ENCODE measurements around the gene CHEK1. TPM values are rescaled to one million over a fixed set of nuclear protein-coding genes. Genes with fewer than 3 reads are reported as not detected.
"Not testable (repeated sequence)": the region's sequence is repeated elsewhere in the genome, so short reads cannot be mapped to it uniquely, and the experiment has no call there.

Gene CHEK1
- total RNA-seq, result 9.4 TPM

GRCh38 chr11:125624756-125625213 is at the start of gene CHEK1:
CHEK1 (plus strand) TSS chr11:125625163; CDS start chr11:125626769, 1,606 bp downstream.
- H3K4me3 ChIP-seq (ENCODE audit: low read length in 3 of 3), result peak within 1 kb of the TSS; percentile 95 to 96 (median 95)
- H3K9ac ChIP-seq (ENCODE audit: low read depth in 1 of 3, low read length in 3 of 3), result peak within 1 kb of the TSS; percentile 91 to 95 (median 94)
- H3K36me3 ChIP-seq (ENCODE audit: control insufficient read depth in 3 of 3, insufficient read depth in 3 of 3, low read length in 3 of 3), result peaks cover 10 to 25% (median 19%) of the 10 kb centered on the region in 3 donors
- H3K4me1 ChIP-seq (ENCODE audit: control insufficient read depth in 3 of 3, insufficient read depth in 3 of 3, low read length in 3 of 3), result peaks cover 15 to 20% (median 17%) of the 10 kb centered on the region in 3 donors
- H3K27me3 ChIP-seq (ENCODE audit: control insufficient read depth in 3 of 3, insufficient read depth in 3 of 3, low read length in 3 of 3), result no peaks in the 10 kb centered on the region
- H3K9me3 ChIP-seq (ENCODE audit: control insufficient read depth in 3 of 3, low read length in 3 of 3), result no peaks in the 10 kb centered on the region
- H3K27ac ChIP-seq (ENCODE audit: low read depth, low read length), result peak within 1 kb of the TSS; percentile 89

GRCh38 chr11:125577181-125577580 is 47.8 kb upstream of the CHEK1 start:
- not testable (repeated sequence) for H3K4me1 ChIP-seq (ENCODE audit: control insufficient read depth in 3 of 3, insufficient read depth in 3 of 3, low read length in 3 of 3); H3K9me3 ChIP-seq (ENCODE audit: control insufficient read depth in 3 of 3, low read length in 3 of 3); H3K9ac ChIP-seq (ENCODE audit: low read depth in 1 of 3, low read length in 3 of 3); H3K4me3 ChIP-seq (ENCODE audit: low read length in 3 of 3); H3K27ac ChIP-seq (ENCODE audit: low read depth, low read length); H3K27me3 ChIP-seq (ENCODE audit: control insufficient read depth in 3 of 3, insufficient read depth in 3 of 3, low read length in 3 of 3)
- H3K36me3 ChIP-seq (ENCODE audit: control insufficient read depth in 3 of 3, insufficient read depth in 3 of 3, low read length in 3 of 3), result peaks cover 64 to 84% (median 69%) of the 10 kb centered on the region in 3 donors

- H3K9ac ChIP-seq (ENCODE audit: low read depth in 1 of 3, low read length in 3 of 3), result no peak overlapping the region
- no peak overlapping the region for H3K27ac ChIP-seq (ENCODE audit: low read depth, low read length)
- no peaks in the 10 kb centered on the region for H3K4me1 ChIP-seq (ENCODE audit: control insufficient read depth in 3 of 3, insufficient read depth in 3 of 3, low read length in 3 of 3)
- H3K4me3 ChIP-seq (ENCODE audit: low read length in 3 of 3), result no peak overlapping the region
- H3K27me3 ChIP-seq (ENCODE audit: control insufficient read depth in 3 of 3, insufficient read depth in 3 of 3, low read length in 3 of 3), result no peaks in the 10 kb centered on the region
- no peaks in the 10 kb centered on the region for H3K9me3 ChIP-seq (ENCODE audit: control insufficient read depth in 3 of 3, low read length in 3 of 3)
- H3K36me3 ChIP-seq (ENCODE audit: control insufficient read depth in 3 of 3, insufficient read depth in 3 of 3, low read length in 3 of 3), result peaks cover 70 to 86% (median 79%) of the 10 kb centered on the region in 3 donors
These were observed 46.2 kb upstream of the CHEK1 start for GRCh38 chr11:125578783-125579182.

- Histone ChIP-seq H3K27me3 (ENCODE audit: control insufficient read depth in 3 of 3, insufficient read depth in 3 of 3, low read length in 3 of 3) (no peaks in the 10 kb centered on the region), H3K9me3 (ENCODE audit: control insufficient read depth in 3 of 3, low read length in 3 of 3) (no peaks in the 10 kb centered on the region), H3K27ac (ENCODE audit: low read depth, low read length) (no peak overlapping the region), H3K36me3 (ENCODE audit: control insufficient read depth in 3 of 3, insufficient read depth in 3 of 3, low read length in 3 of 3) (peaks cover 64 to 85% (median 77%) of the 10 kb centered on the region in 3 donors), H3K9ac (ENCODE audit: low read depth in 1 of 3, low read length in 3 of 3) (no peak overlapping the region), H3K4me3 (ENCODE audit: low read length in 3 of 3) (no peak overlapping the region), H3K4me1 (ENCODE audit: control insufficient read depth in 3 of 3, insufficient read depth in 3 of 3, low read length in 3 of 3) (no peaks in the 10 kb centered on the region)
These were observed 45.2 kb upstream of the CHEK1 start for GRCh38 chr11:125579811-125580210.

- Histone ChIP-seq H3K4me1 (ENCODE audit: control insufficient read depth in 3 of 3, insufficient read depth in 3 of 3, low read length in 3 of 3) (no peaks in the 10 kb centered on the region), H3K9ac (ENCODE audit: low read depth in 1 of 3, low read length in 3 of 3) (no peak overlapping the region), H3K27ac (ENCODE audit: low read depth, low read length) (no peak overlapping the region), H3K4me3 (ENCODE audit: low read length in 3 of 3) (no peak overlapping the region), H3K27me3 (ENCODE audit: control insufficient read depth in 3 of 3, insufficient read depth in 3 of 3, low read length in 3 of 3) (no peaks in the 10 kb centered on the region), H3K36me3 (ENCODE audit: control insufficient read depth in 3 of 3, insufficient read depth in 3 of 3, low read length in 3 of 3) (peaks cover 35 to 50% (median 47%) of the 10 kb centered on the region in 3 donors), H3K9me3 (ENCODE audit: control insufficient read depth in 3 of 3, low read length in 3 of 3) (no peaks in the 10 kb centered on the region)
These were observed 41.5 kb upstream of the CHEK1 start for GRCh38 chr11:125583496-125583895.

GRCh38 chr11:125585487-125585886 is 39.5 kb upstream of the CHEK1 start:
- Histone ChIP-seq H3K27ac (ENCODE audit: low read depth, low read length) (no peak overlapping the region), H3K9me3 (ENCODE audit: control insufficient read depth in 3 of 3, low read length in 3 of 3) (no peaks in the 10 kb centered on the region), H3K36me3 (ENCODE audit: control insufficient read depth in 3 of 3, insufficient read depth in 3 of 3, low read length in 3 of 3) (peaks cover 22 to 34% (median 33%) of the 10 kb centered on the region in 3 donors), H3K4me1 (ENCODE audit: control insufficient read depth in 3 of 3, insufficient read depth in 3 of 3, low read length in 3 of 3) (no peaks in the 10 kb centered on the region), H3K27me3 (ENCODE audit: control insufficient read depth in 3 of 3, insufficient read depth in 3 of 3, low read length in 3 of 3) (no peaks in the 10 kb centered on the region), H3K9ac (ENCODE audit: low read depth in 1 of 3, low read length in 3 of 3) (no peak overlapping the region), H3K4me3 (ENCODE audit: low read length in 3 of 3) (no peak overlapping the region)

GRCh38 chr11:125586623-125587022 is 38.3 kb upstream of the CHEK1 start:
- Histone ChIP-seq H3K36me3 (ENCODE audit: control insufficient read depth in 3 of 3, insufficient read depth in 3 of 3, low read length in 3 of 3) (peaks cover 20 to 28% (median 26%) of the 10 kb centered on the region in 3 donors), H3K9me3 (ENCODE audit: control insufficient read depth in 3 of 3, low read length in 3 of 3) (no peaks in the 10 kb centered on the region), H3K9ac (ENCODE audit: low read depth in 1 of 3, low read length in 3 of 3) (no peak overlapping the region), H3K4me3 (ENCODE audit: low read length in 3 of 3) (no peak overlapping the region), H3K27me3 (ENCODE audit: control insufficient read depth in 3 of 3, insufficient read depth in 3 of 3, low read length in 3 of 3) (no peaks in the 10 kb centered on the region), H3K27ac (ENCODE audit: low read depth, low read length) (no peak overlapping the region), H3K4me1 (ENCODE audit: control insufficient read depth in 3 of 3, insufficient read depth in 3 of 3, low read length in 3 of 3) (peaks cover 3 to 5% (median 4%) of the 10 kb centered on the region in 3 donors)

- H3K4me1 ChIP-seq (ENCODE audit: control insufficient read depth in 3 of 3, insufficient read depth in 3 of 3, low read length in 3 of 3), result peaks cover 4 to 7% (median 6%) of the 10 kb centered on the region in 3 donors
- no peak overlapping the region for H3K27ac ChIP-seq (ENCODE audit: low read depth, low read length)
- H3K9me3 ChIP-seq (ENCODE audit: control insufficient read depth in 3 of 3, low read length in 3 of 3), result no peaks in the 10 kb centered on the region
- H3K27me3 ChIP-seq (ENCODE audit: control insufficient read depth in 3 of 3, insufficient read depth in 3 of 3, low read length in 3 of 3), result no peaks in the 10 kb centered on the region
- no peak overlapping the region for H3K4me3 ChIP-seq (ENCODE audit: low read length in 3 of 3)
- no peak overlapping the region for H3K9ac ChIP-seq (ENCODE audit: low read depth in 1 of 3, low read length in 3 of 3)
- H3K36me3 ChIP-seq (ENCODE audit: control insufficient read depth in 3 of 3, insufficient read depth in 3 of 3, low read length in 3 of 3), result peaks cover 15 to 23% (median 21%) of the 10 kb centered on the region in 3 donors
These were observed 37.5 kb upstream of the CHEK1 start for GRCh38 chr11:125587480-125587879.

GRCh38 chr11:125588505-125588904 is 36.5 kb upstream of the CHEK1 start:
- Histone ChIP-seq H3K4me3 (ENCODE audit: low read length in 3 of 3) (no peak overlapping the region), H3K36me3 (ENCODE audit: control insufficient read depth in 3 of 3, insufficient read depth in 3 of 3, low read length in 3 of 3) (peaks cover 7 to 13% (median 13%) of the 10 kb centered on the region in 3 donors), H3K9ac (ENCODE audit: low read depth in 1 of 3, low read length in 3 of 3) (no peak overlapping the region), H3K4me1 (ENCODE audit: control insufficient read depth in 3 of 3, insufficient read depth in 3 of 3, low read length in 3 of 3) (peaks cover 9 to 15% (median 11%) of the 10 kb centered on the region in 3 donors), H3K27ac (ENCODE audit: low read depth, low read length) (no peak overlapping the region), H3K9me3 (ENCODE audit: control insufficient read depth in 3 of 3, low read length in 3 of 3) (no peaks in the 10 kb centered on the region), H3K27me3 (ENCODE audit: control insufficient read depth in 3 of 3, insufficient read depth in 3 of 3, low read length in 3 of 3) (no peaks in the 10 kb centered on the region)

- Histone ChIP-seq H3K4me1 (ENCODE audit: control insufficient read depth in 3 of 3, insufficient read depth in 3 of 3, low read length in 3 of 3) (peaks cover 13 to 30% (median 20%) of the 10 kb centered on the region in 3 donors), H3K36me3 (ENCODE audit: control insufficient read depth in 3 of 3, insufficient read depth in 3 of 3, low read length in 3 of 3) (peaks cover 0 to 1% (median under 1%) of the 10 kb centered on the region in 3 donors), H3K27ac (ENCODE audit: low read depth, low read length) (peak overlapping the region; percentile 100), H3K9me3 (ENCODE audit: control insufficient read depth in 3 of 3, low read length in 3 of 3) (no peaks in the 10 kb centered on the region), H3K4me3 (ENCODE audit: low read length in 3 of 3) (peak overlapping the region; percentile 96 to 99 (median 98)), H3K27me3 (ENCODE audit: control insufficient read depth in 3 of 3, insufficient read depth in 3 of 3, low read length in 3 of 3) (no peaks in the 10 kb centered on the region), H3K9ac (ENCODE audit: low read depth in 1 of 3, low read length in 3 of 3) (peak overlapping the region; percentile 98 to 100 (median 99))
These were observed 33.2 kb upstream of the CHEK1 start for GRCh38 chr11:125591649-125592304.
